CD4-positive, CD25-positive, alpha-beta regulatory T cell (primary cell): Measurements from ENCODE around the gene PCBP3. TPM values are rescaled to one million over a fixed set of nuclear protein-coding genes. Genes with fewer than 3 reads are reported as not detected.

Source experiments
- ATAC-seq, 2 donors: fragments of 150-1000 bp; cut with Tn5 transposase; one replicate each; pipeline ENCODE4 v1.10.0; 2021; ENCODE audit warnings: low read depth in 2 of 2, moderate number of reproducible peaks in 2 of 2, moderate library complexity in 1 of 2
- DNase-seq, 3 donors: peaks; one replicate each; pipeline versions ENCODE4 v3.0.0 to v3.0.0-alpha.2; 2012 to 2022; ENCODE audit warnings: mixed read lengths in 1 of 3
- H3K27ac ChIP-seq: one replicate; pipeline ENCODE4 v1.7.0; 2013; ENCODE audit warnings: mild to moderate bottlenecking, low read length; ENCODE audit not compliant: insufficient read depth, poor library complexity, severe bottlenecking
- H3K27me3 ChIP-seq: one replicate; pipeline ENCODE4 v1.7.0; 2013; ENCODE audit warnings: low read length; ENCODE audit not compliant: control insufficient read depth, insufficient read depth
- H3K36me3 ChIP-seq: one replicate; pipeline ENCODE4 v1.7.0; 2013; ENCODE audit warnings: mild to moderate bottlenecking, low read length, moderate library complexity; ENCODE audit not compliant: control insufficient read depth, insufficient read depth
- H3K4me1 ChIP-seq: 2 replicates; pipeline ENCODE4 v1.7.0; 2013; ENCODE audit warnings: mild to moderate bottlenecking, low read length; ENCODE audit not compliant: insufficient read depth, control insufficient read depth, poor library complexity, severe bottlenecking
- H3K4me3 ChIP-seq: one replicate; pipeline ENCODE4 v1.7.0; 2013; ENCODE audit warnings: low read depth, mild to moderate bottlenecking, low read length, moderate library complexity
- H3K9me3 ChIP-seq, 2 experiments: 1 replicate in 1 of 2; 2 replicates in 1 of 2; pipeline ENCODE4 v1.7.0; 2013; ENCODE audit warnings: low read length in 2 of 2, mild to moderate bottlenecking in 1 of 2, moderate library complexity in 1 of 2; ENCODE audit not compliant: control insufficient read depth in 2 of 2
- H3K27ac Mint-ChIP-seq, 3 donors: one replicate each; pipeline ENCODE4 v1.8.0; 2020 to 2022; ENCODE audit warnings: mild to moderate bottlenecking in 3 of 3, mixed read lengths in 3 of 3, moderate library complexity in 2 of 3
- H3K27me3 Mint-ChIP-seq: one replicate; pipeline ENCODE4 v1.8.0; 2022; ENCODE audit warnings: mild to moderate bottlenecking, mixed read lengths
- H3K36me3 Mint-ChIP-seq: one replicate; pipeline ENCODE4 v1.8.0; 2020; ENCODE audit warnings: mixed read lengths
- H3K4me1 Mint-ChIP-seq, 4 donors: one replicate each; pipeline ENCODE4 v1.8.0; 2020 to 2022; ENCODE audit warnings: mixed read lengths in 4 of 4, mild to moderate bottlenecking in 1 of 4
- H3K4me3 Mint-ChIP-seq, 4 donors: one replicate each; pipeline ENCODE4 v1.8.0; 2020 to 2022; ENCODE audit warnings: mild to moderate bottlenecking in 4 of 4, mixed read lengths in 4 of 4, moderate library complexity in 3 of 4
- H3K9me3 Mint-ChIP-seq, 7 donors: one replicate each; pipeline ENCODE4 v1.8.0; 2020 to 2022; ENCODE audit warnings: mixed read lengths in 7 of 7, mild to moderate bottlenecking in 3 of 7, moderate library complexity in 2 of 7
- polyA plus RNA-seq, 4 donors: library from polyadenylated mRNA; unstranded; fragments of 300-500 nt; fragmentation: Illumina TruSeq; gene quantifications; one replicate each; pipeline ENCODE4 v1.2.3, GENCODE V29; 2021
- total RNA-seq: library from RNA; stranded (reverse); gene quantifications from one replicate; pipeline ENCODE4 v1.2.3, GENCODE V29; 2022

The PCBP3 gene
- total and polyA plus RNA-seq, 5 donors from 2014 or later, result 0.72 to 5.3 (median 2.3) TPM

- no peaks in the 10 kb centered on the region for H3K27me3 ChIP-seq
- no peak overlapping the region for H3K4me3 ChIP-seq
- Mint-ChIP-seq H3K27me3 (no peaks in the 10 kb centered on the region), H3K36me3 (no peaks in the 10 kb centered on the region), H3K4me3 (no peak overlapping the region), H3K4me1 (peaks cover 0 to 16% (median 6%) of the 10 kb centered on the region in 4 donors), H3K27ac (peak overlapping the region in 1 of 3 donors; percentile 15), H3K9me3 (no peaks in the 10 kb centered on the region)
- H3K4me1 ChIP-seq, result peaks cover 11% of the 10 kb centered on the region
- H3K9me3 ChIP-seq, result no peaks in the 10 kb centered on the region
- H3K36me3 ChIP-seq, result no peaks in the 10 kb centered on the region
- ATAC-seq (peak in 1 of 2 donors; percentile 20), DNase-seq (no peak)
- no peak overlapping the region for H3K27ac ChIP-seq
Measured at GRCh38 chr21:45916011-45916840, 272.7 kb downstream of the PCBP3 start.

DNA sequence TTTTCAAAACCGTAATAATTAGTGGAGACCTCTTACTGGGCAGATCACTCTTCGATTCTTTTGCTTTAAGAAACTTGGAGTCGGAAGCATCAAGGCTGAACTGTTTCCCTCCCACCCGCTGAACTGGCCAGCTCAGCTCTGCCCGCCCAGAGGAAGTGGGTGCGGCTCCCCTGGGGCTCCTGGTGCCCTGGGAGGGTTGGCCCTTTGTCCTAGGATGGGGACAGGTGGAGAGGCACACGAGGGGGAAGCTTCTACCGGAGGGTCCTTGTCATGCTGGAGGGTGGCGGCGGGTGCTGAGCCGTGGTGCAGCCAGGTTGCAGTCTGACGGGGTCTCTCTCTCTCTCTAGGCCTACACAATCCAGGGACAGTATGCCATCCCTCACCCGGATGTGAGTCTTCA lies 273.7 kb downstream of the PCBP3 start:
- peaks cover 11% of the 10 kb centered on the region for H3K4me1 ChIP-seq
- no peaks in the 10 kb centered on the region for H3K9me3 Mint-ChIP-seq
- H3K27ac ChIP-seq, result no peak overlapping the region
- H3K27ac Mint-ChIP-seq, result peak overlapping the region in 1 of 3 donors; percentile 15
- DNase-seq (no peak), ATAC-seq (no peak)
- H3K27me3 Mint-ChIP-seq, result no peaks in the 10 kb centered on the region
- no peak overlapping the region for H3K4me3 Mint-ChIP-seq
- no peaks in the 10 kb centered on the region for H3K36me3 Mint-ChIP-seq
- H3K27me3 ChIP-seq, result no peaks in the 10 kb centered on the region
- no peak overlapping the region for H3K4me3 ChIP-seq
- H3K9me3 ChIP-seq, result no peaks in the 10 kb centered on the region
- H3K4me1 Mint-ChIP-seq, result peaks cover 0 to 16% (median 7%) of the 10 kb centered on the region in 4 donors
- H3K36me3 ChIP-seq, result no peaks in the 10 kb centered on the region

- Histone ChIP-seq H3K36me3 (no peaks in the 10 kb centered on the region), H3K27me3 (no peaks in the 10 kb centered on the region), H3K9me3 (no peaks in the 10 kb centered on the region), H3K4me3 (no peak overlapping the region), H3K4me1 (peaks cover 14% of the 10 kb centered on the region), H3K27ac (no peak overlapping the region)
- H3K27me3 Mint-ChIP-seq, result no peaks in the 10 kb centered on the region
- no peak overlapping the region for H3K27ac Mint-ChIP-seq
- no peak for DNase-seq
- H3K9me3 Mint-ChIP-seq, result no peaks in the 10 kb centered on the region
- ATAC-seq, result no peak
- H3K36me3 Mint-ChIP-seq, result no peaks in the 10 kb centered on the region
- H3K4me3 Mint-ChIP-seq, result no peak overlapping the region
- H3K4me1 Mint-ChIP-seq, result peaks cover 0 to 19% (median 11%) of the 10 kb centered on the region in 4 donors
Measured at GRCh38 chr21:45918011-45918410, 274.5 kb downstream of the PCBP3 start.

GRCh38 chr21:45918835-45919447 lies 275.4 kb downstream of the PCBP3 start:
- Histone ChIP-seq H3K9me3 (no peaks in the 10 kb centered on the region), H3K4me3 (no peak overlapping the region), H3K4me1 (peaks cover 17% of the 10 kb centered on the region), H3K27me3 (no peaks in the 10 kb centered on the region), H3K27ac (no peak overlapping the region), H3K36me3 (no peaks in the 10 kb centered on the region)
- ATAC-seq, result no peak
- DNase-seq, result no peak
- Mint-ChIP-seq H3K4me1 (peaks cover 0 to 24% (median 13%) of the 10 kb centered on the region in 4 donors), H3K27ac (no peak overlapping the region), H3K4me3 (no peak overlapping the region), H3K9me3 (no peaks in the 10 kb centered on the region), H3K27me3 (no peaks in the 10 kb centered on the region), H3K36me3 (no peaks in the 10 kb centered on the region)

DNA sequence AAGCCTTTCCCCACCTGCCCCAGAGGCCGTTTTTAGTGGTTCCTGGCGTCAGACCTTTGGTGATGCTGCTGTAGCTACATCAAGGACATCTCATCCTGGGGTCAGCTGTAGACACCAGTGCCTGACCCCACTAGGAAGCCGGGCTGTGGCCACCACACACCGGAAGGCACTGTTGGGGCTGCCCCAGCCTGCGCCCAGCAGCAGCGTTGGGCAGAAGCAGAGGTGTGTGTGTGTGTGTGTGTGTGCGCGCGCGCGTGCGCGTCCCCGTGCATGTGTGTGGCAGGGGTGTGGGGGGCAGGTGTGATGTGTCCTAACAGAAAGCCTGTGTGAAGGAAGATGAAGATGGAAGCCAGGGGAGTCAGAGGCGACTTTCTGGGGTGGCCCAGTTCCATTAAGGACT lies 276.1 kb downstream of the PCBP3 start:
- Histone ChIP-seq H3K36me3 (no peaks in the 10 kb centered on the region), H3K27me3 (no peaks in the 10 kb centered on the region), H3K27ac (no peak overlapping the region), H3K4me1 (peaks cover 17% of the 10 kb centered on the region), H3K4me3 (no peak overlapping the region), H3K9me3 (no peaks in the 10 kb centered on the region)
- H3K4me1 Mint-ChIP-seq, result peaks cover 0 to 24% (median 13%) of the 10 kb centered on the region in 4 donors
- H3K27ac Mint-ChIP-seq, result peak overlapping the region in 1 of 3 donors; percentile 36
- H3K27me3 Mint-ChIP-seq, result no peaks in the 10 kb centered on the region
- H3K9me3 Mint-ChIP-seq, result no peaks in the 10 kb centered on the region
- ATAC-seq, result no peak
- DNase-seq, result no peak
- H3K36me3 Mint-ChIP-seq, result no peaks in the 10 kb centered on the region
- H3K4me3 Mint-ChIP-seq, result no peak overlapping the region

- DNase-seq (no peak), ATAC-seq (no peak)
- H3K9me3 Mint-ChIP-seq, result no peaks in the 10 kb centered on the region
- Histone ChIP-seq H3K36me3 (no peaks in the 10 kb centered on the region), H3K27me3 (no peaks in the 10 kb centered on the region), H3K4me3 (no peak overlapping the region), H3K4me1 (peaks cover 12% of the 10 kb centered on the region), H3K27ac (no peak overlapping the region), H3K9me3 (no peaks in the 10 kb centered on the region)
- H3K27ac Mint-ChIP-seq, result no peak overlapping the region
- no peaks in the 10 kb centered on the region for H3K27me3 Mint-ChIP-seq
- H3K4me1 Mint-ChIP-seq, result peaks cover 0 to 17% (median 9%) of the 10 kb centered on the region in 4 donors
- H3K36me3 Mint-ChIP-seq, result no peaks in the 10 kb centered on the region
- H3K4me3 Mint-ChIP-seq, result no peak overlapping the region
Measured at GRCh38 chr21:45920824-45921600, 277.5 kb downstream of the PCBP3 start.

- no peak for ATAC-seq
- peak overlapping the region in 1 of 4 donors; percentile 28 for H3K4me3 Mint-ChIP-seq
Measured at GRCh38 chr21:45921917-45922316, 278.4 kb downstream of the PCBP3 start.

More at GRCh38 chr21:45921917-45922316, 278.4 kb downstream of the PCBP3 start:
- Histone ChIP-seq H3K27ac (no peak overlapping the region), H3K36me3 (no peaks in the 10 kb centered on the region), H3K4me1 (peaks cover 6% of the 10 kb centered on the region), H3K9me3 (no peaks in the 10 kb centered on the region), H3K4me3 (no peak overlapping the region), H3K27me3 (no peaks in the 10 kb centered on the region)
- H3K9me3 Mint-ChIP-seq, result peaks cover 0 to 4% (median 0%) of the 10 kb centered on the region in 7 donors
- DNase-seq, result no peak
- no peaks in the 10 kb centered on the region for H3K36me3 Mint-ChIP-seq
- peaks cover 0 to 16% (median 9%) of the 10 kb centered on the region in 4 donors for H3K4me1 Mint-ChIP-seq
- H3K27me3 Mint-ChIP-seq, result no peaks in the 10 kb centered on the region
- H3K27ac Mint-ChIP-seq, result no peak overlapping the region
